GM21367 (cell line): Measurements from ENCODE around the gene DENND4A.
"Not testable (repeated sequence)": the region's sequence is repeated elsewhere in the genome, so short reads cannot be mapped to it uniquely, and the experiment has no call there.

Experiments used
- ATAC-seq: cut with Tn5 transposase; IDR thresholded peaks from one replicate; pipeline ENCODE4 v1.9.1; 2021; ENCODE audit not compliant: unreplicated experiment

The DENND4A gene

DNA sequence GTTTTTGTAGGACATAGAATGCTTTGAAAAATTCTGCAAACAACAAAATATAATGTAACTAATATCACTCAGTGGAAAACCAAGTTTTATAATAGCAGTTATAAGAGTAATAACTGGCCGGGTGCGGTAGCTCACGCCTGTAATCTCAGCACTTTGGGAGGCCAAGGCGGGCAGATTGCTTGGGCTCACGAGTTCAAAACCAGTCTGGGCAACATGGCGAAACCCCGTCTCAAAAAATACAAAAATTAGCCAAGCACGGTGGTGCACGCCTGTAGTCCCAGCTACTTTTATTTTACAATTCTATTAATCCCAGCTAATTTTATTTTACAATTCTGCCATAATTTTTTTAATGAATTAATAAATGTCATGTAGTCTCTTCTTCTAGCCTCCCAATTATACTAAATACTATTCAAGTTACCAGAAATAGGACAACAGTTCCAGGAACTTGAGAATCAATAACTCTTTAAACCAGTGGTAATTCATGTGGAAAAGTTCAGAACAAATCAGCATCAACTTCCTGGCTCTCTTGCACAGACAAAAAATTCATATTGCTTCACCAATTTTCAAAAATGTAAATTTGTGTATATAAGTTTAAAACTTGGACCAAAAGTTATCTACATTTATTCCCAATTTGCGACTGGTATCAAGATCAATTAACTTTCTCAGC is 2.2 kb downstream of the DENND4A start:
- no peak for ATAC-seq

DNA sequence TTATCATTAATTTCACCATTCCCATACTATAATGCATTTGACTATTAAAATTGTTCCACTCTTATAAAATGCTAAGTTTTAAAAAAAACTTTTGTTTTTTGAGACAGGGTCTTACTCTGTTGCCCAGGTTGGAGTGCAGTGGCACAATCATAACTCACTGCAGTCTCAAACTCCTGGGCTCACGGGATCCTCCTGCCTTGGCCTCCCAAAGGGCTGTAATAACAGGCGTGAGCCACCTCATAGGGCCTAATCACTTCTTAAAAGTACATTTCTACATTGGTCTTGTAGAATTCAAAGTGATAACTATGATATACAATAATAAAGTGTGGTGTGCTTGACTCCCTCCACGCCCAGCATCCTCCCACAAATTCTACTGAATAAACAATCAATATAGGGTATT is 3.0 kb downstream of the DENND4A start:
- no peak for ATAC-seq

DNA sequence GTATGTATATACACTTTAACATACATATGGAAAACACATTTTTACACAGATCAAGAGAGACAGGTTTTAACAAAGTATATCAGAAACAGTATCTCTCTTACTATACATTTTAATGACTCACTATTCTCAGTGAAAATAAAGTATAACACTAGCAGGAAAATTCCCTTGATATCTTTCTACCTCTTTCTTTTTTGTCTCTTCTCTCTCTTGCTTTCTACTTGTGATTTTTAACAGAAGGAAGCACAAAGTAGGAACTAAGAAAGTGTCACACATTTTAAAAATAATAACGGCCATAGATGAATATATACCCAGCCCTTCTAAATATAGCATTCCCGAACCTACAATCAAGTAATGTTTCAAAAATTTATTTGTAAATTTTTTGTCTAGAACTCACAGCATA is 4.8 kb downstream of the DENND4A start:
- ATAC-seq: no peak

DNA sequence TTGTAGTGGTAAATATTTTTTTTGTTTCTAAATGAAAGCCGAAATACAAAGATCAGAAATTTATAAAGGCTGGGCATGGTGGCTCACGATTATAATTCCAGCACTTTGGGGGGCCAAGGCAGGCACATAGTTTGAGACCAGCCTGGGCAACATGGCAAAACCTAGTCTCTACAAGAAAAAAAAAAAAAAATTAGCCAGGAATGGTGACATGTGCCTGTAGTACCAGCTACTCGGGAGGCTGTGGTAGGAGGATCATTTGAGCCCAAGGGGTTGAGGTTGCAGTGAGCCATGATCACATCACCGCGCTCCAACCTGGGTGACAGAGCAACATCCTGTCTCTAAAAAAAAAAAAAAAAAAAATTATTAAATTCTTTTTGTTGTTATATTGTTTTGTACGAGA is 6.9 kb downstream of the DENND4A start:
- no peak for ATAC-seq

DNA sequence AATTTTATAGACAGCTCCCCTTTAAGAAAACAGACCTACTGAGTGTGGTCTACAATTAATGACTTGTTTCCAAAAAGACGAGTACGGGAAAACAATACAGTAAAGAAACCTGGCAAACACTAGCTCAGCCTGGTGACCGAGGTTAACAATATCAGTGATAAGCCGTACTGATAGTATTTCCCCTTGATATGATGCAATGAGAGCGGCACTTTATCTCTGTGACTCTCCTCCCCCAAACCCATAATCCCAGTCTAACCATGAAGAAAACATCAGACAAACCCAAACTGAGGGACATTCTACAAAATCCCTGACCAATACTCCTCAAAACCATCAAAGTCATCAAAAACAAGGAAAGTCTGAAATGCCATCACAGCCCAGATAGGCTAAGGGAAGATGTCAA is 8.2 kb downstream of the DENND4A start:
- no peak for ATAC-seq

DNA sequence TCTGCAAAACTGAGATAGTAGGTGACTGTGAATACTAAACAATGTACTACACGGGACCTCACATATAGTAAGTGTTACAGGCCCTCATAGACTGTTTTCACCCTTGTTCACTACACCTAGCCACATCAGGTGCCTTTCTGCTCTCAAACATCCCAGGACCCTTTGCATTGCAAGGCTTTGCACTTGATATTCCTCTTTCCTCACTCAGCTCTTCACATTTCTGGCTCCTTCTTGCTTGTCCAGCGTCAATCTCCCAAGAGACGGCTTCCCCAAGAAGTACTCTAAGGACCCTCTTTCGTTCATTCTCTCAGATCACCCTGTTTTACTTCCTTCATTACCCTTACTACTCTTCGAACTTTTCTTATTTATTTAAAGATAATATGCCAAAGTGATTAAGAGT is 10.0 kb downstream of the DENND4A start:
- ATAC-seq: no peak

DNA sequence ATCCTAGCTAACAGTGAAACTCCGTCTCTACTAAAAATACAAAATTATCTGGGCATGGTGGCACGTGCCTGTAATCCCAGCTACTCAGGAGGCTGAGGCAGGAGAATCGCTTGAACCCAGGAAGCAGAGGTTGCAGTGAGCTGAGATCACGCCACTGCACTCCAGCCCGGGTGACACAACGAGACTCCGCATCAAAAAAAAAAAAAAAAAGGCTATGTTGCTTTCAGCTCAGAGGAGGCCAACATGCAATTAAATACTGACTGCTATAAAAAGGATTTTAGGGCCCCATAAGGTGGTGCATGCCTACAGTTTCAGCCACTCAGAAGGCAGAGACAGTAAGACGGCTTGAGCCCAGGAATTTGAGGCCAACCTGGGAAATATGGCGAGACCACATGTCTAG is 13.4 kb downstream of the DENND4A start:
- not testable (repeated sequence) for ATAC-seq

DNA sequence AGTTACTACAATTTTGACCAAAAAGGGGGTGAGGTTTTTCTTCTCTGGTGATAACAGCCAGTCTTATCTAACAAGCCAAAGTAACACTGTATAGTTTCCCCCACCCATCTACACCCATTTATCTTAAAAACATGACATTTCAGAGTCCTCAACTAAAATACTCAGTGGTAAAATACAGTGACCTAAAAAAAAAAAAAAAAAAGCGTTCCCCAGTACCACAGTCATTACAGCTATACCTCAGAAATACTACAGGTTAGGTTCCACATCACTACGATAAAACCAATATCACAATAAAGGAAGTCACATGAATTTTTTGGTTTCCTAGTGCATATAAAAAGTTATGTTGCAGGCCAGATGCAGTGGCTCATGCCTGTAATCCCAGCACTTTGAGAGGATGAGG is 13.8 kb downstream of the DENND4A start:
- ATAC-seq: no peak

DNA sequence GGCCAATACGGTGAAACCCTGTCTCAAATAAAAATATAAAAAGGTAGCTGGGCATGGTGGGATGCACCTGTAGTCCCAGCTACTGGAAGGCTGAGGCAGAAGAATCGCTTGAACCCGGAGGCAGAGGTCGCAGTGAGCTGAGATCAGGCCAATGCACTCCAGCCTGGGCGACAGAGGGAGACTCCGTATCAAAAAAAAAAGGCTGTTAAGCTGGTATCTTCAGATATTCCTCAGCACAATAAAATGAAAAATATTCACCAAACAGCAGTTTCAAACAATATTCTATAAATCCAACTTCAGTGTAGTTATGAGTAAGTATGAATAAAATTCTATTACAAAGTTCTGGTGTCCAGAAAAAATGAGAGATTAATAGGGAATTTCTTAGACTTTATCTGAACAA is 14.2 kb downstream of the DENND4A start:
- ATAC-seq: no peak

DNA sequence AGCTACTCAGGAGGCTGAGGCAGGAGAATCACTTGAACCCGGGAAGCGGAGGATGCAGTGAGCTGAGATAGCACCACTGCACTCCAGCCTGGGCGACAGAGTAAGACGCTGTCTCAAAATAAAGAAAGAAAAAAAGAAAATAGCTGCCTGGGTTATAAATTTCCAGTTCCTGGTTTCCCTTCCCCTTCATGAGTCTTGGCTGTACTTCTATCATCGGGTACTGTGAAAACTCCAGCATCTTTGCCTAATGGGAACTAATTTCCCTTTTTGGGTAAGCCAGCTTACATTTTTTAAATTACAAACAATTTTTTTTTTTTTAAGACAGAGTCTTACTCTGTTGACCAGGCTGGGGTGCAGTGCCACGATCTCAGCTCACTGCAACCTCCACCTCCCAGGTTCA is 15.0 kb downstream of the DENND4A start:
- ATAC-seq: no peak

DNA sequence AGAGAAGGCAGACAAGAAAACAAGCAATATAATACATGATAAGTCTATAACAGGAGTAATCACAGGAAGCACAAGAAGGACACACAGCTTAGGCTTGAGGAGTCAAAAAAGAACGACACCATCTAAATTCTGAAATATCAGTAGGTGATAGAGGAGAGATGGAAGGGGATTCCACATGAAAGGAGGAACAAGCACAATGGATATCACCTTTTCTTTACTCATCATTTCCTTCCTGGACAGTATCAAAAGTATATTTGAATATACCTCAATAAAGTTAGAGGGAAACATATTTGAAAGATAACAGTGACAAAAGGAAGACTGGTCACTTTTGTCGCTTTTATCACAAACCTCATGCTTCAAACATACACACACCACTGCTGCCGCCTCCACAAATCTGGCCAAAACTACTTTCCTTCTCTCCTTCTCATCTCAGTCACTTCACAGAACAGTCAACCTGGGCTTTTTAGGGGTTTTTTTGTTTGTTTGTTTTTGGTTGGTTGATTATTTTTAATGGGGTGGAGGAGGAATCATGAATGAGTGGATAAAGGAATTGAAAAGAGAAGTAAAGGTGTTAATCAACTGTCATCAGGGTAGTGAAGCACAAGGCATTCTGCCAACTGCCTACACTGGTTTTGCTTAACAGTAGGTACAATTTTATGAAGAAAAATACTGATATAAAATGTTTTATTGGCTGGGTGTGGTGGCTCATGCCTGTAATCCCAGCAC is 18.5 kb downstream of the DENND4A start:
- no peak for ATAC-seq

DNA sequence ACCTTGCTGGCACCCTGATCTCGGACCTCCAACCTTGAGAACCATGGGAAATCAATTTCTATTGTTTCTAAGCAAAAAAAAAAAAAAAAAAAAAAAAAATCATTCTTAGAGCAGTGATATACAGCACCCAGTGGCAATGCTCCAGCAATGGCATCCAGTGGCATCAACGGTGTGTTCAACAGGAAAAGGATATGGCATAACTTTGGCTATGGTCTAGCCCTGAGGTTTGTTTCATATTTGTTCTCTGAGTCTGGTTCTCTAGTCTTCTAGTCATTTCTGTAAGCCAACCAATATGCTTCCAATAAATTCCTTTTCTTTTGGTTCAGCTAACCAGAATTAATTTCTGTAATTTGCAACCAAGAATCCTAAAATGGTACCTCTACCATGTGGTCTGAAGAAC is 19.2 kb downstream of the DENND4A start:
- ATAC-seq: no peak

DNA sequence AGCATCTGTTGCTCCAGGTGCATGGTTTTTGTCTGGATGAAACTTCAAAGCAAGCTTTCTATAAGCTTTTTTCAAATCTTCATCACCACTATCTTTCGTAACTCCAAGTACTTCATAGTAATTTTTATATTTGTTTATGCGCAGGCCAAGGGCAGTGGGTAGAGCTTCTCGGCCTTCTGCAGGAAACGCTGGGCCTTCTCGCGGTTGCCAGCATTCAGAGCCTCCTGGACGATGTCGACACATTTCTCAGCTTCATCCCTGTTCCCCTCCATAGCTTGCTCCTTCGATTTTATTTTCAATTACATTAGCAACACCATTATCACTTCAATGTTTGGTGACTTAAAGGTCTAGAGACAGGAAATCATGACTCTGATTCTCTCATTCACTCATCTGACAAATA is 20.2 kb downstream of the DENND4A start:
- ATAC-seq: no peak

DNA sequence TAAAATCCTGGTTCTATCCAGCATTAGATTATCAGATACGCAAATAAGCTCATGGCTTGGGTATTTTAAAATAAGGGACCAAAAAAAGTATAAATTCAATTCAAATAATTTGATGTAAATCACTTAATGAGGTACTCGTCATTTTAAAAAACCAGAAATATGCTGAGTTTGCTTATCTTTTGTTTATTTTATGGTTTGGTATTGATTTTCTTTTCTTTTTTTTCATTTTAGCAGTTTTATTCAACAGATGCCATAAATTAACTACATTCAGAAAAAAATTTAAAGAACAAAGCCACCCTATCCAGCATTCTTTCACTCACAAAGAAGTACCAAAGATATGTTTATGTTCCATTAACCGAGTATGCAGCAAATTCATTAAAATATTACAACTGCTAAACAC is 22.6 kb downstream of the DENND4A start:
- ATAC-seq: no peak

DNA sequence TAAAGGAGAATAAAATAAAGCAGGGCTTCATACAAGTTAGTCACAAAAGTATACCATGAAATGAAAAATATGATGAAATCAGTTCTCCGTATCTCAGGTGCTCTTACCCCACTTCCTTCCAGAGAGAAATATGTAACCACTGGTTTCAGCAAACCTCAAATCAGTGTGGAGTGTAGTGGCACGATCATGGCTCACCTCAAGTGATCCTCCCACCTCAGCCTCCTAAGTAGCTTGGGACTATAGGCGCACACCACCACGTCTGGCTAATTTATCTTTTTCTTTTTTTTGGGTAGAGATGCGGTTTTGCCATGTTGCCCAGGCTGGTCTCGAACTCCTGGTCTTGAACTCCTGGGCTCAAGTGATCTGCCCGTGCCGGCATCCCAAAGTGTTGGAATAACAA is 24.2 kb downstream of the DENND4A start:
- no peak for ATAC-seq

DNA sequence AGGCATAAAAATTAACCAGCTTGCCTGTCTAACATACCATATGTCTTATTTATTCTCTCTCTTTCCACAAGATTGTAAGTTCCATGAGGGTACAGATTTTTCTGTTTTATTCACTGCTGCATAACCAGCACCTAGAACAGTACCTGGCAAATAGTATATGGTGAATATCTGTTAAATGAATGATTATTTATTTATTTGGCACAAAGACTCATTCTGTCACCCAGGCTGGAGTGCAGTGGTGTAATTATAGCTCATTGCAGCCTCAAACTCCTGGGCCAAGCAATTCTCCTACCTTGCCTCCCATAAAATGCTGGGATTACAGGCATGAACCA is 24.9 kb downstream of the DENND4A start:
- no peak for ATAC-seq

DNA sequence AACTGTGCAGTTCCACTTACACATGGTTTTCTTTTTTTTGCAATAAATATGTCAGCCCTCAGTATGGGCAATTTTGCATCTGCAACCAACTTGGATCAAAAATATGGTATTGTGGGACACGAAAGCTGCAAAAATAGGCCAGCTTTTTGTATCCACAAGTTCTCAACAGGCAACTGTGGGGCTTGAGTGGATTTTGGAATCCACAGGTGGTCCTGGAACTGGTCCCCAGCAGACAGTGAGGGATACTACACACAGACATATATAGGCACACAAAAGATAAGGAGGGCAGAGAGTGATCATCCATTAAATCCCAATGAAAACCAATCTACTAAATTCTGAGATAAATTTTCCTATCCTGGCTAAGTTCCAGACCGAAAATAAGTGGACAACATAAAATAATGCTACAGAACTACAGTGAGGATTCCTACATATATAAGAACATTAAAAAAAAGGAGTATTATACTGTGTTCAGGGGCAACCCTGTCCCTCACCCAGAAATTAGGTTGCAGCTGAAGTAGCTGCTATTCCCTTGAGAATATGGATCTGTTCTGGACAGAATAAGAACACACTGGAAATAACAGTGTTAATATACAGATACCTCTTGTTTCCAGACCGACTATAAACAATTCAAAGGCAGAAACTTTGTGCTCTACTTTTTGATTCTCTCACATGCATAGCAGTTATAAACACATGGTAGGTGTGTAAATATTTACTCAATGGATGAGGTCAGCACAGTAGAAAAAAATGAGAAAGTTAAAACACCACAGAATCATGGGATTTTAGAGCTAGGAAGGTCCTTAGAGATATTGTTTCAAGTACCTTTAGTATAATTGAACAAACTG is 25.4 kb downstream of the DENND4A start:
- ATAC-seq: no peak

DNA sequence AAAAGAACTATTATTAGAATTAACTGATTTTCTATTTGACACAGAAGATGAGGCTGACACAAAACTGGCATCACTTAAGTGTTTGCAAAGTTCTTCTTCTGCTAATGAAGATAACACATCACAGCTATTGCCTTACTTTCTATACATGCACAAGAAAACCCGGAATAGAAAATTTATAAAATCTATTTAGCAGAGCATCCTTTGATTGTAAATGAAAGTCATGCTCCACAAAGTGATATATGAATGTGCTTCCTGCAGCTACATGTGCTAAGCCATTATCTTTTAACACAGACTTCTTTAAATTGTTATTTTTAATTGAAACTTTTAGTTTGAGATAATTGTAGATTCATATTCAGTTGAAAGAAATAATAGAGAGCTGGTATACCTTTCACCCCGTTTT is 27.0 kb downstream of the DENND4A start:
- no peak for ATAC-seq

DNA sequence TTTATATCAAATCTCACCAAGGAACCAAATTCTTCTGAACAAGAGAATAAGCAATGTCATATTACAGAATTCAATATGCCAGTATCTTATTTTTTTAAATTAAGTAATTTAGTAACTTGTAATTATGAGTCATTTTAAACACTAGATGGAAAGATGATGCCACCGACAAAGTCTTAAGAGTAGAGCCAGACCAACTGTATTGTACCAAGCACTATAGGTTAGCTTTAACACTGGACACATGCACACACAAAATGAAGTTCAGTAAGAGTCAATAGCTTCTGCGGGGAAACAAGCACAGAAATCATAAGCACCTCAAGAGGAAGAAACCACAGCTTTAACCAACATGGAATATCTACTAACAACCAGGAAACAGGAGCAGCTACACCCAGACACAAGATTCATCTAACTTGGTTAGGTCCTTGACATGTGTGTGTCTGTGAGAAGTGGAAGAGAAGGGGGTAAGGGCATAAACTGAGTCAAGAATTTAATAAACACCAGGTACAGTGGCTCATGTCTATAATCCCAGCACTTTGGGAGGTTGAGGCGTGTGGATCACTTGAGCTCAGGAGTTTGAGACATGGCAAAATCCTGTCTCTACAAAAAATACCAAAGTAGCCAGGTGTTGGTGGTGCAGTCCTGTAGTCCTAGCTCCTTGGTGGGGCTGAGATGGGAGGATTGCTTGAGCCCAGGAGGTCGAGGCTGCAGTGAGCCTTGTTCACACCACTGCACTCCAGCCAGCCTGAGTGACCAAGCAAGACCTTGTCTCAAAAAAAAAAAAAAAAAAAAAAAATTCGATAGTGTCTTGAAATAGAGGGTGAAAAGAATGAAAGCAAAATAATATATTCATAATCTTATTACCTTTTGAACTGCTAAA is 28.9 kb downstream of the DENND4A start:
- ATAC-seq: no peak

DNA sequence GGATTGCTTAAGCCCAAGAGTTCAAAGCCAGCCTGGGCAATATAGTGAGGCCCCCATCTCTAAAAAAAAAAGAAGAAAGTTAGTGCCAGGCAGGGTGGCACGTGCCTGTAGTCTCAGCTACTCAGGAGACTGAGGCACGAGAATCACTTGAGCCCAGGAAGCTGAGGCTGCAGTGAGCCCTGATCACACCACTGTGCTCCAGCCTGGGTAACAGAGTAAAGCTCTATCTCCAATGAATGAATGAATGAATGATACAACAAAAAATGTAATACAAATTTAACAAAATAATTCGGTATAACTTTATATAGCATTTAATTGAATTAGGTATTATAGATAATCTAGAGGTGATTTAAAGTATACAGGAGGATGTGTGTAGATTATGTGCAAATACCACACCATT is 29.7 kb downstream of the DENND4A start:
- ATAC-seq: no peak

DNA sequence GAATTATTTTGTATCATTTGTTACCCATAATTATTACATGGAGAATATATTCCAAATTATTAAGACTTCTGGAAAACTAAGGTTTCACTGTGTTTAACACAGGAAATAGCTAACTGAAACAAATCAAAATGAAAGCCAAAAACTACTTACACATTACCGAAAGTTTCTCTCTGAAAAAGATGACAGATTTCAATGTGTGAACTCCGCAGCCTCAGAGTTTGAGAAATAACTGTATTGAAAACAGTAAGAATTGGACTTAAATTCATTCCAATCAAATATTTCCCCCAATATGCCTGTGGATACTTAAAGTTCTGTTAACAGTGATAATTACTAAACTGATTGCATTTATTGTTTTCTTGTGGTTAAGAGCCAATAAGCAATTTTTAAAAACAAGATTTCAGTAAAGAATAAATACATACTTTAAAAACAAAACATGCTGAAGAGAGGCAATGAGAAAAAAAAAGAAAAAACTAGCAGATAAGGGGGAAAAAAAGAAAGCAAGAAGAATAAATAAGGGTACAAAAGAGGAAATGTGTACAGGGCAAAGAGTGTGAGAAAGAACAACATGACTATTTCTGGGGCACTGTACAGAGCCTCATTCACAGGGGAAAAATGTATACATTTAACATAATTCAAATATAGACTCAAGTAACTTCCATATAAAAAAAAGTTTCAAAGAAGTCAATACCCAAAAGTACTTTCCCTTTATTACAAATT is 30.7 kb downstream of the DENND4A start:
- ATAC-seq: no peak
